Heart right ventricle (tissue), 16 donors: ENCODE measurements around the gene SOAT1. TPM values are rescaled to one million over a fixed set of nuclear protein-coding genes. Genes with fewer than 3 reads are reported as not detected.
A peak's percentile ranks its signal among the peaks of the same experiment; 100 is the strongest.

Source experiments
- ATAC-seq, 8 donors: fragments of 200-7000 bp; cut with Tn5 transposase; one replicate each; pipeline ENCODE4 v1.9.1; 2020; ENCODE audit warnings: mild to moderate bottlenecking in 8 of 8, moderate library complexity in 8 of 8, moderate number of reproducible peaks in 1 of 8
- DNase-seq, 2 donors: peaks; one replicate each; pipeline ENCODE4 v3.0.0-alpha.2; 2020
- H3K27ac ChIP-seq, 10 donors: fragments of 200-600 bp; sonication (generic) in 2 of 10; one replicate each; pipeline versions ENCODE4 v1.5.0 to v1.8.0; 2020 to 2022; ENCODE audit warnings: mild to moderate bottlenecking in 3 of 10
- H3K27me3 ChIP-seq, 7 donors: fragments of 200-600 bp; one replicate each; pipeline ENCODE4 v1.8.0; 2021 to 2022; ENCODE audit warnings: mild to moderate bottlenecking in 2 of 7
- H3K36me3 ChIP-seq, 9 donors: fragments of 200-600 bp; sonication (generic) in 1 of 9; one replicate each; pipeline versions ENCODE4 v1.5.0 to v1.8.0; 2020 to 2022; ENCODE audit warnings: mild to moderate bottlenecking in 2 of 9
- H3K4me1 ChIP-seq, 9 donors: fragments of 200-600 bp; sonication (generic) in 1 of 9; one replicate each; pipeline versions ENCODE4 v1.5.0 to v1.8.0; 2020 to 2022; ENCODE audit warnings: mild to moderate bottlenecking in 4 of 9
- H3K4me3 ChIP-seq, 10 donors: fragments of 200-600 bp; sonication (generic) in 2 of 10; one replicate each; pipeline versions ENCODE4 v1.5.0 to v1.8.0; 2020 to 2022; ENCODE audit warnings: mild to moderate bottlenecking in 7 of 10, moderate library complexity in 2 of 10
- H3K9me3 ChIP-seq, 11 donors: fragments of 200-600 bp in 10 of 11; sonication (generic) in 2 of 11; one replicate each; pipeline versions ENCODE4 v1.5.0 to v1.8.0; 2013 to 2022; ENCODE audit warnings: mild to moderate bottlenecking in 2 of 11, control low read depth in 1 of 11, moderate library complexity in 1 of 11
- CTCF ChIP-seq, 9 donors: fragments of 200-600 bp; sonication (generic) in 2 of 9; IDR thresholded peaks; one replicate each; pipeline versions ENCODE4 v1.5.0 to v1.8.0; 2021 to 2022; ENCODE audit warnings: antibody characterized with exemption in 9 of 9, mild to moderate bottlenecking in 5 of 9, moderate library complexity in 1 of 9
- WGBS, 2 donors: extraction: QIAGEN DNeasy Blood & Tissue Kit; methylation state at CpG; one replicate each; pipeline ENCODE4 v1.1.7; 2013; ENCODE audit warnings: inconsistent platforms in 1 of 2; 5-methylcytosine and 5-hydroxymethylcytosine counted together
- intact Hi-C, 10 donors: fragments of 100-400 bp; cut with DNase I; formaldehyde crosslinking; loops; one replicate each; pipeline versions ENCODE4 v1.11.1 to v1.14.2; 2022
- polyA plus RNA-seq, 2 donors: library from polyadenylated mRNA; stranded (reverse); fragments of 200-250 nt; gene quantifications; one replicate each; pipeline ENCODE4 v1.2.3, GENCODE V29; 2013
- total RNA-seq, 10 donors: library from RNA; stranded (reverse); fragmentation: NEBNext Ultra II Directional in 3 of 10; extraction: Animal tissue kit (Norgen Biotek cat#: 25700) in 3 of 10; gene quantifications; one replicate each; pipeline versions ENCODE4 v1.2.1 to v1.2.4, GENCODE V29; 2021 to 2023
- donor health status: Arrhythmogenic right ventricular cardiomyopathy.
- donor health status: ischemic (EF 13 %, LVEDD 7.1; RV severe dilation, severe dysfunction).
- donor health status: healthy with polysubstance abuse.
- donor health status: DM: no; HTN: yes; CAD: no.
- donor health status: DM: no; HTN: no; CAD: no.
- donor health status: ischemic (EF 25% LVEDD 6.9; RV normal size, moderate dysfunction).
- donor health status: ischemic (EF 25% LVEDD 5.7; RV mildly dilated, moderate dysfunction).
- donor health status: healthy.
- donor health status: DM: yes; HTN: yes; CAD: no.
- donor health status: Ischemic cardiomyopathy.
- donor health status: ischemic (EF 35%, LVEDD 5.7; RV mildly dilated, moderate dysfunction).
- donor health status: nonischemic (EF 11% LVEDD 7.7; RV severe dilation, severe dysfunction).
- donor health status: DM: yes; HTN: yes; CAD: no.
- donor health status: PGD.
- donor health status: ischemic (EF 29% LVEDD 5.4; RV normal size, mild dysfunction).
- donor health status: nonischemic (EF 23%, LVEDD 6.1; RV moderate dilation, normal function).

SOAT1 gene
- total and polyA plus RNA-seq, 12 donors: 2.6 to 19.4 (median 7.1) TPM

- H3K4me3 ChIP-seq: no peak overlapping the region
- TF ChIP-seq CTCF (IDR thresholded peaks at IDR 0.05): no peak
- peaks cover 0 to 10% (median 0%) of the 10 kb centered on the region in 11 donors for H3K9me3 ChIP-seq
- intact Hi-C loops: no loop called here
- no peaks in the 10 kb centered on the region for H3K27me3 ChIP-seq
- peak overlapping the region in 1 of 10 donors; percentile 54 for H3K27ac ChIP-seq
- H3K4me1 ChIP-seq: peaks cover 0 to 33% (median 0%) of the 10 kb centered on the region in 9 donors
- no peak for DNase-seq
- ATAC-seq: no peak
- 92 to 98% methylated on average over 3 of the region's 3 CpGs for WGBS, 2 donors
- peaks cover 0 to 43% (median 0%) of the 10 kb centered on the region in 9 donors for H3K36me3 ChIP-seq
These were observed 33.1 kb downstream of the SOAT1 start for GRCh38 chr1:179326746-179327145.

- Histone ChIP-seq H3K36me3 (peaks cover 0 to 43% (median 0%) of the 10 kb centered on the region in 9 donors), H3K27ac (peak overlapping the region in 1 of 10 donors; percentile 54), H3K4me3 (no peak overlapping the region), H3K4me1 (peaks cover 0 to 29% (median 0%) of the 10 kb centered on the region in 9 donors), H3K9me3 (peaks cover 0 to 10% (median 0%) of the 10 kb centered on the region in 11 donors), H3K27me3 (no peaks in the 10 kb centered on the region)
- intact Hi-C loops: no loop called here
- no peak for DNase-seq
- no peak for TF ChIP-seq CTCF (IDR thresholded peaks at IDR 0.05)
- 89 to 93% methylated on average over 7 of the region's 7 CpGs for WGBS, 2 donors
- no peak for ATAC-seq
These were observed 33.6 kb downstream of the SOAT1 start for GRCh38 chr1:179327196-179327595.

- peaks cover 0 to 25% (median 0%) of the 10 kb centered on the region in 9 donors for H3K4me1 ChIP-seq
- no peak for DNase-seq
- no peak for TF ChIP-seq CTCF (IDR thresholded peaks at IDR 0.05)
- H3K27ac ChIP-seq: peak overlapping the region in 1 of 10 donors; percentile 75
- H3K36me3 ChIP-seq: peaks cover 0 to 43% (median 0%) of the 10 kb centered on the region in 9 donors
- ATAC-seq: no peak
- WGBS, 2 donors: 64 to 65% methylated on average over 3 of the region's 3 CpGs
- no peak overlapping the region for H3K4me3 ChIP-seq
- intact Hi-C loops: no loop called here
- H3K27me3 ChIP-seq: no peaks in the 10 kb centered on the region
- H3K9me3 ChIP-seq: peaks cover 0 to 10% (median 0%) of the 10 kb centered on the region in 11 donors
These were observed 34.1 kb downstream of the SOAT1 start for GRCh38 chr1:179327679-179328078.

- WGBS, 2 donors: 76 to 79% methylated on average over 2 of the region's 2 CpGs
- no peak for TF ChIP-seq CTCF (IDR thresholded peaks at IDR 0.05)
- DNase-seq: no peak
- Histone ChIP-seq H3K4me1 (peaks cover 0 to 21% (median 0%) of the 10 kb centered on the region in 9 donors), H3K36me3 (peaks cover 0 to 33% (median 0%) of the 10 kb centered on the region in 9 donors), H3K27ac (no peak overlapping the region), H3K27me3 (no peaks in the 10 kb centered on the region), H3K4me3 (no peak overlapping the region), H3K9me3 (peaks cover 0 to 10% (median 0%) of the 10 kb centered on the region in 11 donors)
- no peak for ATAC-seq
- intact Hi-C loops: no loop called here
These were observed 36.3 kb downstream of the SOAT1 start for GRCh38 chr1:179329862-179330261.
